Stimulated activated CD4-positive, alpha-beta T cell treated with anti-CD3 and anti-CD28 coated beads, TNF-alpha, amount 100 ng/mL, for 1 hour (primary cell): ENCODE data around the gene STEAP1.

Experiments used
- DNase-seq, 3 donors: peaks; one replicate each; pipeline ENCODE4 v3.0.0-alpha.2; 2020; ENCODE audit warnings: low read depth in 3 of 3, low spot score in 1 of 3

The STEAP1 gene

DNA sequence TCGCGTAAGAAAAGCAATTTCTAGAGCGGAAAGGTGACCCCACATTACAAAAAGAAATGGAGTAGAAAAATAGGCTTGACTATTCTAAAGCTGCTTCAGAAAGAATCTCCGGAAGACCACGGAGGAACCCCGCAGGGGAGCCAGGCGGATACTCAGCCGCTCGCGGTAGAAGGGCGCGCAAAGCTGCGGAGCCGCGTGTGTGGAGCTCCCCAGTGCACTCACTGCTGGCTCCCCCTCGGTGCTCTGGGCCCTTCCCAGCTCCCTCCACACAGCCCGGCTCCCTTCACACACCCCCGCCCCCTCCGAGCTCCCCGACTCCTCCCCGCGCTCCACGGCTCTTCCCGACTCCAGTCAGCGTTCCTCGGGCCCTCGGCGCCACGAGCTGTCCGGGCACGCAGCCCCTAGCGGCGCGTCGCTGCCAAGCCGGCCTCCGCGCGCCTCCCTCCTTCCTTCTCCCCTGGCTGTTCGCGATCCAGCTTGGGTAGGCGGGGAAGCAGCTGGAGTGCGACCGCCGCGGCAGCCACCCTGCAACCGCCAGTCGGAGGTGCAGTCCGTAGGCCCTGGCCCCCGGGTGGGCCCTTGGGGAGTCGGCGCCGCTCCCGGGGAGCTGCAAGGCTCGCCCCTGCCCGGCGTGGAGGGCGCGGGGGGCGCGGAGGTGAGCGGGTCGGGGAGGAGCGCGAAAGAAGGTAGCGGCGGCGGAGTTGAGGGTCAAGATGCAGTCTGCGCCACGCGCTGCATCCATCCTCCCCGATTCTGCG, 57.3 kb downstream of the STEAP1 start, which contains the start of gene STEAP2:
Gene STEAP2 (plus strand): TSS at position 350 of the 758 bp plus-strand sequence. CDS start 13,343 bp downstream, outside the sequence.
- DNase-seq: no peak

DNA sequence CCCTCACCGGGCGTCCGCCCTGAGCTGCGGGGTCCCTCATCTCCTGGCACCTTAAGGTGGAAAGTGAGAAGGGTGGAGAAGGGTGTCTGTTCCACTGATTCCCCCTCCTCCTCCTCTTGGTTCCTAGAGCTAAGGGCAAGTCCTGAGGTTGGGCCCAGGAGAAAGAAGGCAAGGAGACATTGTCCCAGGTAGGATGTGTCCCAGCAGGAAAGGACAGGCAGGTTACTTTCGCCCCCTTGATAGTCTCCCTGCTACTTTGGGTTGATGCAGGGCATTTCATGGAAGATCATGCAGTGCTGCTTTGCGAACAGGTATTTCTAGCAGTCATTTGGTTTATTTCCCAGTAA, 57.9 kb downstream of the STEAP1 start:
- no peak for DNase-seq

- no peak for DNase-seq
These were observed 59.3 kb downstream of the STEAP1 start for GRCh38 chr7:90213521-90213920.
